Astrocyte of the spinal cord (primary cell): ENCODE results near the gene PLK5.

Experiments used
- DNase-seq: peaks from one replicate; pipeline ENCODE4 v3.0.0; 2011; ENCODE audit warnings: low read depth, low spot score
- H3K4me3 ChIP-seq: 2 replicates; pipeline ENCODE4 v1.5.1; 2011; ENCODE audit warnings: low read depth, mild to moderate bottlenecking, low read length, moderate library complexity
- in situ Hi-C: cut with HindIII; loops from 2 replicates; pipeline ENCODE4 v1.10.0; 2017; ENCODE audit warnings: low sequenced_read_pairs
- TF ChIP-seq, protein P1 (sequence below): IDR thresholded peaks from 2 replicates; pipeline ENCODE4 v1.5.1; 2012; ENCODE audit warnings: low read depth, mild to moderate bottlenecking, low read length, inconsistent platforms

Gene PLK5

GRCh38 chr19:1510442-1510806, 13.5 kb upstream of the PLK5 start:
- in situ Hi-C loops: no loop called here
- DNase-seq: no peak
- TF ChIP-seq, protein P1, sequence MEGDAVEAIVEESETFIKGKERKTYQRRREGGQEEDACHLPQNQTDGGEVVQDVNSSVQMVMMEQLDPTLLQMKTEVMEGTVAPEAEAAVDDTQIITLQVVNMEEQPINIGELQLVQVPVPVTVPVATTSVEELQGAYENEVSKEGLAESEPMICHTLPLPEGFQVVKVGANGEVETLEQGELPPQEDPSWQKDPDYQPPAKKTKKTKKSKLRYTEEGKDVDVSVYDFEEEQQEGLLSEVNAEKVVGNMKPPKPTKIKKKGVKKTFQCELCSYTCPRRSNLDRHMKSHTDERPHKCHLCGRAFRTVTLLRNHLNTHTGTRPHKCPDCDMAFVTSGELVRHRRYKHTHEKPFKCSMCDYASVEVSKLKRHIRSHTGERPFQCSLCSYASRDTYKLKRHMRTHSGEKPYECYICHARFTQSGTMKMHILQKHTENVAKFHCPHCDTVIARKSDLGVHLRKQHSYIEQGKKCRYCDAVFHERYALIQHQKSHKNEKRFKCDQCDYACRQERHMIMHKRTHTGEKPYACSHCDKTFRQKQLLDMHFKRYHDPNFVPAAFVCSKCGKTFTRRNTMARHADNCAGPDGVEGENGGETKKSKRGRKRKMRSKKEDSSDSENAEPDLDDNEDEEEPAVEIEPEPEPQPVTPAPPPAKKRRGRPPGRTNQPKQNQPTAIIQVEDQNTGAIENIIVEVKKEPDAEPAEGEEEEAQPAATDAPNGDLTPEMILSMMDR: no peak
- no peak overlapping the region for H3K4me3 ChIP-seq

- DNase-seq: no peak
- TF ChIP-seq, protein P1: no peak
- H3K4me3 ChIP-seq: no peak overlapping the region
- in situ Hi-C loops: no loop called here
Measured at GRCh38 chr19:1510807-1511206, 13.1 kb upstream of the PLK5 start.

GRCh38 chr19:1511318-1512317, 12.3 kb upstream of the PLK5 start:
- no peak for DNase-seq
- TF ChIP-seq, protein P1: no peak
- in situ Hi-C loops: no loop called here
- no peak overlapping the region for H3K4me3 ChIP-seq

DNA sequence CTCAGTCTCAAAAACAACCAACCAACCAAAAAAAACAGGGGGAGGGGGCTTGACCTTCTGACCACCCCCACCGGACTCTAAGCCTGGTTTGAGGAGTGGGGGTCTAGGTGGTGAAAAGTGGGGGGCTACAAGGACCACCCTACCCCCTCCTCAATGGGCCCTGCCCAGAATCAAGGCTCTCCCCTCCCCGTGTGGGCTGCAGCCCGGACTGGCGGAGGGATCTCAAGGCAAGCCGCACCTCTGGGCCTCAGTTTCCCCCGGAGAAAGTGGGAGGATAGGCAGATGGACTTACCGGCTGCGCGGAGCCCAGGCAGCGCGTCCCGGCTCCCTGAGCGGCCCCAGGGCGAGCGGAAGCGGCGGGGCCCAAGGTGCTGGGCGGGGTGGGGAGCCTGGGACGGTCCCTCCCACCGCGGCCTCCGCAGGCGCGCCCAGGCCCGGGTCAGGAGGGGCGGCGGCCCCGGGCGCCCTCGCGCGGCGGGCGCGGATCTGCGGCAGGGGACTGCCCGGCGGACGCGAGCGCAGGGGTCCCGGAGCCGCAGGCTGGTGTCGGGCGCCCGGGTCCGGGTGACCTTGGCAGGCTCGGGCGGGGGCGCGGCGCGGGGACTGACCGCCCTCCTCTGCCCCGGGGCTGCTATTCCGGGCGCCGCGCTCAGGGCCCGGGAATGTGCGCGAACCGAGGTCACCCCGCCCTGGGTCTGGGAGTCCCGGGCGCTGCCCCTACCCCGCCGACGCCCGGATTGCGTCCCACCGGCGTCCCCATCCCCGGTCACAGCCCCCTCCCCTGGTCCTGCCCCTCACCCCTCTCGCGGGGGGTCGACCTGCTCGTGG, 11.0 kb upstream of the PLK5 start, which contains the start of gene ADAMTSL5:
Gene ADAMTSL5 (minus strand): TSS at position 349 of the 828 bp plus-strand sequence. CDS start 2,076 bp downstream, outside the sequence.
- DNase-seq: no peak
- in situ Hi-C loops: no loop called here

GRCh38 chr19:1513499-1514294, 10.2 kb upstream of the PLK5 start:
- TF ChIP-seq, protein P1: peak; percentile 60
- H3K4me3 ChIP-seq: peak overlapping the region; percentile 32
- DNase-seq: no peak
- in situ Hi-C loops: no loop called here

More for the DNA sequence above, 11.0 kb upstream of the PLK5 start, which contains the start of gene ADAMTSL5:
- TF ChIP-seq, protein P1: no peak
- H3K4me3 ChIP-seq: peak within 1 kb of the TSS; percentile 36

- in situ Hi-C loops: no loop called here
- TF ChIP-seq, protein P1: no peak
- no peak overlapping the region for H3K4me3 ChIP-seq
- DNase-seq: no peak
Measured at GRCh38 chr19:1514295-1514661, 9.6 kb upstream of the PLK5 start.
